GM21825 (cell line): ENCODE measurements around the gene ENAM.
"Not testable (repeated sequence)": the region's sequence is repeated elsewhere in the genome, so short reads cannot be mapped to it uniquely, and the experiment has no call there.

Experiments used
- ATAC-seq: cut with Tn5 transposase; IDR thresholded peaks from one replicate; pipeline ENCODE4 v1.9.1; 2021; ENCODE audit warnings: mild to moderate bottlenecking, moderate library complexity; ENCODE audit not compliant: unreplicated experiment

ENAM gene

DNA sequence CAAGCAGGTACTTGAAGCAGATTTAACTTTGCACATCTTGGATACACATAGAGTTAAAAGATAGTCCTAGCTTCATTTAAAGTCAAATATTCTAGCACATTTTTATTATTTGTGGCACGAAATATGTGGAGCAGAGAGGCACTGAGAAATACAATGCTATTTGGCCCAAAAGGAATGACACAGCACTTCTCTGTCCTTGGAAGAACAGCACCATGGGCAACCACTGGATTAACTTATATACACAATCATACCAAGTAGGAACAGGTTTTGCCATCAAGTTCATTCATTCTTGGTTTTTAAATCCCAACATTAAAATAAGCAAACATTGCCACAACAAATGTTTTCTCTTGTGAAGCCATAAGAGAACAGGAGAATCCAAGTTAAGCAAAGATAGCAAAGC, 924 bp upstream of the ENAM start:
- no peak for ATAC-seq

DNA sequence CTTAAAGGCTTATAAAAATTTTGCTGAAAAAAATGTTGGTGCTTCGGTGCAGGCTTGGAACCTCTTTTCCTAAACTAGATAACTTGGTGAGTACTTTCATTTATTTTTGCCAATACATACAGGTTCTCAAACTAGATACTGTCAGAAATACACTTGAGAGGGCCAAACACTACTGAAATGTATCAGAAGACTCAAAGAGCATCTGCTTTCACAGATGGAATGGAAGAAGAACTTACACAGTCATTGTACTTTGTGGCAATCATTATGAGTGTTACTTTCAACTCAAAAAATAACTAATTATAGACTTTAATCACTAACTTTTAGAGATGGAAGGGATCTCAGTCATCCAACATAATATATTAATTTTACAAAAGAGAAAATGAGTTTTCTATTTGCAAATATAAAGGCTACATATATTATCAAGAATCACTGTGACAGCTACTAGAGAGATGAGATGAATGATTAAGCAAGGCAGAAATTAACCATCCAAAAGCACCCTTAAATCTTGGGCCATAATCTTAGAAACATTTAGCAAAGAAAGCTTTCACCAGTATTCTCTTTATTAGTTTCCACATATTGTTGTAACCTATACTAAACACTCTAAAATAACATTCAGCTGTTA, 1.0 kb downstream of the ENAM start:
- ATAC-seq = no peak

DNA sequence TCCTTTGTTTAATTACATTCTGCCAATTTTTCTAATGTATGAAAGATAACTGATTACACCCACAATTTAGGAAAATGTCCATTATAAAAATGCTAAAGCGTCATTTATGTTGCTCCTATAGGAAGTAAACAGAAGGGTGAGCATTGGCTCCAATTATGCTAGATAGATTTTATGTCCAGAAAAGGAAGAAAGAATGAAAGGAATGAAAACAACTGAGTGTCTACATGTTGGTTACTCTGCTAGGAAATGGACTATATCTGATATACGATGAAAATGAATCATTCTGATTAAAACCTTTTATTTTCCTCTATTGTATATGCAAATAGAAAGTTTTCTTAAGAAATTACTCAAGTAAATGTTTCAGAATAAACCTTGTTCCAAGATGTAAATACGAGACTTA, 1.6 kb downstream of the ENAM start:
- no peak for ATAC-seq

DNA sequence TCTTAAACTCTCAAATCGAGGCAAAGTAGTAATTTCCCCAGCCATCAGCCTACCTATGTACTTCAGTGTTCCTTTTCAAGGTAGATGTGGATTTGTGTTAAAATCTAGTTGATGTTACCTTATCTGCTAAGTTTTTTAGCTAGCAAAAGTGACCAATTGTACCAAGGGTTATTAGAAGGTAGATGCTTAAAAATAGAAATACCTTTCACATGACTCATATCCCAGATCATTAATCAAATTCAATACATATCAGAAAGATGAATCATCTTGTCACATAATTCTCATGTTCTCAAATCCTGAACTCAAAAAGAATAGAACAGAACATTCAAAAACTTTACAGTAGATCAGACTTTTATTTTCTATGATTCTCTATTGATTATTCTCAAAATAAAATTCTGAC, 3.5 kb downstream of the ENAM start:
- no peak for ATAC-seq

DNA sequence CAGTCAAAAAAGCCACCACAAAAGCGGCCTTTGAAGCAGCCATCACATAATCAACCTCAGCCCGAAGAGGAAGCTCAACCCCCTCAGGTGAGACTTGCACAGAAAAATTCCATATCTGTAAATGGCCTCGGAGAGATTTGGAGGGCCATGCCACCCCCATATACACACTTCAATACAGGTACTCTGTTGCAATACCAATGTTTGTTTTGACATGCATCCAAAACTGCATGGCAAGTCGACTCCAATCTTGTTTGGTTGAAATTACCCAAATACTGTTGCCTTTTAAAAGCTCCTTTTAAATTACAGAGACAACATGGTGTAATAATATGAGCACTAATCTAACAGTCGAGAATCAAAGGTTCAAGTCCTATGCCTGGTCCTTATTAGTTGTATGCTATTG, 5.9 kb downstream of the ENAM start:
- no peak for ATAC-seq

DNA sequence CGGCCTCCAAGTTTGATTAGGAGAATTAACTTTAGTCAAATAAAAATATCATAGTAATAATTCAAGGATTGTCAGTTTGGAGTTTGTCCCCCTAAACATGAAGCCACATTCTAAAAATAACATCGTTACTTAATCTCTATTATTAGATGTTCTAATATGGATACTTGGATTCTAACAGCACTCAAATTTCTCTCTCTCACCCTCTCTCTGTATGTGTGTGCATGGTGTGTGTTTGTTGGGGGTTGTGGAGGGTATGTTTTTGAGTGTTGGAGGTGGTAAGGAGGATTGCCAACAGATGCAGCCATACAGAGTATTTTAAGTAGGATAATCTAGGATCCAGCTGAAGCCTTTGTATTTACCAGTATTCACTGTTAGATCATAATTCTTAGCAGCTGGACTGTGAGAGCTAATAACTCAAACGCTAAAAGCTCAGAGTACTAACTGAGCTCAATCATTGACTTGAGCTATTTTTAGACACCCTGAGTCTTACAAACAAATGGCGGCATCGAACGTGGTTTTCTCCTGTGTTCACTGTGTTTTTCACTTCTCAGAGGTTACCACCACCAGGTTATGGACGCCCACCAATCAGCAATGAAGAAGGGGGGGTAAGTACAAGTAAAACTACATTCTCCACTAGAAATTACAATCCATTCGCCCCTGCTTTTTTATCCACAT, 8.8 kb downstream of the ENAM start:
- no peak for ATAC-seq

DNA sequence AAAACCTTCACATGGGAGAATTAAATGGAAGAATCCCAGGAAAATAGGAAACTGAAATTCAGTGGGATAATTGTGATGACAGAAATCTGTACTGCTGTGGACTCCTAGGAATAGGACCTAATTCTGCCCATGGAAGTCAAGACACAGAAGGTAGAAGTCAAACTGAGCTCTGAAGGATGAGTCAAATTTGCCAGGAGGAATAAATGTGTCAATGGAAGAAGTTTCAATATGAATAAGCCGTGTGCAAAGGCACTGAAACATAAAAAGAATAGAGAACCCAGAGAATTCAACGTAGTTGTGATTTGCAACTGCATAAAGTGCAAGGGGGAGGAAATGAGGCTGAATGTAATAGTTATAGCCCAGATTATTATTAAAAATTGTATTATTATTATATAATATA, 11.6 kb downstream of the ENAM start:
- ATAC-seq = no peak

DNA sequence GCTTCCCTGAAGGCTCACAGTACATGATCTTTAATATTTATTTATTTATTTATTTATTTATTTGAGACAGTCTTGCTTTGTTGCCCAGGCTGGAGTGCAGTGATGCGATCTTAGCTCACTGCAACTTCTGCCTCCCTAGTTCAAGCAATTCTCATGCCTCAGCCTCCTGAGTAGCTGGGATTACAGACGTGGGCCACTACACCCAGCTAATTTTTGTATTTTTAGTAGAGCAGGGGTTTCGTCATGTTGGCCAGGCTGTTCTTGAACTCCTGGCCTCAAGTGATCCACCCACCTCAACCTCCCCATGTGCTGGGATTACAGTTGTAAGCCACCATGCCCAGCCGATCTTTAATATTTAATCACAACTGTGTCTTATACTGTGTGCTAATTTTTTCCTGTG, 22.2 kb downstream of the ENAM start:
- ATAC-seq = not testable (repeated sequence)

DNA sequence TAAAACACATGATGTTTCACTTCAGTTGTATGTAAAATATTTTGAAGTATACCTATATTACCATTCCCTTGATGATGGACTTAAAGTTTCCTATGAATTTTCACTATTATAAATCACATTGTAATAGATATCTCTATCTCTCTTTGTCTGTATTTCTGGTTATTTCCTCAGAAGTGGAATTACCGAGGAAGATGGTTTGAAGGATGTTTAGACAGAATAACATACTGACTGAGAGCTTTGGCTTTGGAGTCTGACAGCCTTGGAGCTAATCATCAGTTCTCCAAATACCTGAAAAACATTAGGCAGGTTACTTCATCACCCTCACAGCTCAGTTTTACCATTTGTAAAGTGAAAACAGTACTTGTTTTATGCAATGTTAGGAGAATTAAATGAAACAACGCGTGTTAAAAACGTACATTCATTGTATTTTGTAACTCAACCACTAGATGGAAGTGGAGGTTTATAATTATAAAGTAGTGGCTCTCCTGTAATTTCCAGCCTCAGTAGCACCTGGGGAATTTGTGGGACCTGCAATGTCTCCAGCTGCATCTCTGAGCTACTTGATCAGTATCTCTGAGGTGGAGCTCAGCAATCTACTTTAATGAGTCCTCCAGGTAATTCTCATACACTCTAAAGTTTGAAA, 23.4 kb downstream of the ENAM start:
- peak; percentile 45 for ATAC-seq

DNA sequence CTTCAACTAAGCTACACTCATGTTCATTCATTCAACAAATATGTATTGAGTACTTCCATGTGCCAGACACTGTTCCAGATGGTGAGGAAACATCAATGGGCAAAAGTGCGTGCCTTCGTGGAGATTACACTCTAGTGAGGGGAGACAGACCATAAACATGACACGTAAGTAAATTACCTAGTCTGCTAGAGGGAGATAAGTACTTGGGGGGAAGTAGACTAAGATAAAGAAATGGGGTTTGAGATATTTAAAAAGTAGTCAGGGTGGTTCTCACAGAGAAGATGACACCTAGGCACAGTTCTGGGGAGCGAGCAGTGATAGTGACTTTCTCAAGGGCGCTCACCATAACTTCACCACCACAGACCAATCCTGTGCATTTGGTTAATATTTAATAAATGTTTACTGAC, 26.1 kb downstream of the ENAM start:
- no peak for ATAC-seq

DNA sequence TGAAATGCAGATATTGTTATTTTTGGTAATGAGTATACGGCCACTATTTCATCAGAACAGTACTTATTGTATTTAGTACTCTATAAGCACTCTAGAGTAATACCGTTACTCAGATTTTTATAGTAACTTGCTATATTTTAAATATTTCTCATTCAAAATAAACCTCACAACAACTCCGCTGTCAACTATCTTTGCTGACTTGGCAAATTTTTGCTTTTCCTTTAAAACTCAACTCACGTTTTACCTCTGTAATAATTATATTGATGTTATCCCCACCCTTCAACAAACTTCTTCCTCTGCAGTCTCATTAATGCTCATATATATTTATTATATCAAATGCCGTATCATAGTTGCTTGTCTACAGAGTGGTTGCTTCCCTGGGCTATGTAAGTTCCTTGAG, 28.8 kb downstream of the ENAM start:
- ATAC-seq = no peak

DNA sequence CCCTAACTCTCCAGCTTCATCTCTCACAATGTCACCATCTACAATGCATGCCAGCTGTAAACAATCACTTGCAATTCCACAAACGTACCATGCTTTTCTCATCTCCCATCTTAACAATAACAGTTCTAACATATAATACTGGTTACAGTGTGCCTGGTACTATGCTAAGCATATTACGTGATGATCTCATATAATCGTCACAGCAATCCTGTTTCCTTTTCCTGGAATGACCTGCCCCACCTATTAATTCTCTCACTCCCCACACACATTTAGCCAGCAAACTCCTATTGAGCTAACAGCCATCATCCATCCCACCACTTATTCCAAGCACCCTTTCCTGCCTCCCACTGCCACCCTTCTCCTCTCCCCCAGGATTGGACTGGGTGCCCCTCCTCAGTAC, 29.9 kb downstream of the ENAM start:
- no peak for ATAC-seq

DNA sequence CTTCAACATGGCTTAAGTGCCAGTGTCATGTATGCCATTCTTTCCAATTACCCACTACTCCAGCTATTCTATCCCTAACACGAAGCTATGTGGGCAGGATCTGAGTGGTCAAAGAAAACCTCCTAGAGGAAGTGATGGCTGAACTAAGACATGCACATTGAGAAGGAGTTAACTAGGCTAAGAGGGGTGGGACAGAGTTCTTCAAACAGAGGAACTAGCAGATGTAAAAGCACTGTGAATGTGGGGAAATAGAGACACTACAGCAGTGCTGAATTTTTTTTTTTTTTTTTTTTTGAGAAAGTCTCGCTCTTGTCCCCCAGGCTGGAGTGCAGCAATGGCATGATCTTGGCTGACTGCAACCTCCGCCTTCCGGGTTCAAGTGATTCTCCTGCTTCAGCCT, 31.6 kb downstream of the ENAM start:
- ATAC-seq = no peak

DNA sequence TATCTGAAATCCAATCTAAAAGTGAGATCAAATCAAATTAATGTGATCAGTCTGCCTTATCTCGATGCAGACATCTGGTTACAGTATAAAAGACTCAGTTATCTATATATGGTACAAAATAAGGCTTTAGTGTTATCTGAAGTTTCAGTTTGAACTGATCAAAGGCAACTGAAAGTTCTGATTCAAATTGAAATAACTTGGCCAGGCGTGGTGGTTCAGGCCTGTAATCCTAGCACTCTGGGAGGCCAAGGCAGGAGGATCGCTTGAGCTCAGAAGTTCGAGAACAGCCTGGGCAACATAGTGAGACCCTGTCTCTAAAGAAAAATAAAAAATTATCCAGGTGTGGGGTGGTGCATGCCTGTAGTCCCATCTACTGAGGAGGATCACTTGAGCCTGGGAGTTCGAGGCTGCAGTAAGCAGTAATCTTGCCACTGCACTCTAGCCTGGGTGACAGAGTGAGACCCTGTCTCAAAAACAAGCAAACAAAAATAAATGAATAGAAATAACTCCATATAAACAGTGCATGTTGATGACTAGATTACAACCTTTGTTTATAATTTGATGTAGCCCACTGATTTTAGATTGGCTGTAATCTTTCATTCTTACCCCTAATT, 32.9 kb downstream of the ENAM start:
- peak; percentile 65 for ATAC-seq

DNA sequence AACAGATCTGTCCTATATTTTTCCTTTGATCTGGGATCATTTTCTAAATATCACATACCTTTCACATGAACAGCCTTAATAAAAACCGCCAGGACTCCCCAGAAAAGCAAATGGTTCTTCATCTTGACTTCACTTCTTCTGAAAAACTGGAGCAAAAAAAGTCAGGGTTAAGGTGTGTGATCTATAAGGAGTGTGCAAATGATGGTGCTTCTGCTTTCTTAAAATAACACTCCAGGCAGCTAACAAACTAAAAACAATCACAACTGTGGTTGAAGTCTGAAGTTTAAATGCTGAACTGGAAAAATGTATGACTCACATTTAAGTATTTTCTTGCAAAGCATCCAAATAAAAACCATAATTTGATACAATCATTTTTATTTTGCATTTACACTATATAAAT, 37.8 kb downstream of the ENAM start, which contains the start of gene JCHAIN:
Gene JCHAIN, minus strand, starts transcription at position 140 of the 400 bp plus-strand sequence. Its CDS starts 18 bp downstream, at position 122.
- no peak for ATAC-seq

DNA sequence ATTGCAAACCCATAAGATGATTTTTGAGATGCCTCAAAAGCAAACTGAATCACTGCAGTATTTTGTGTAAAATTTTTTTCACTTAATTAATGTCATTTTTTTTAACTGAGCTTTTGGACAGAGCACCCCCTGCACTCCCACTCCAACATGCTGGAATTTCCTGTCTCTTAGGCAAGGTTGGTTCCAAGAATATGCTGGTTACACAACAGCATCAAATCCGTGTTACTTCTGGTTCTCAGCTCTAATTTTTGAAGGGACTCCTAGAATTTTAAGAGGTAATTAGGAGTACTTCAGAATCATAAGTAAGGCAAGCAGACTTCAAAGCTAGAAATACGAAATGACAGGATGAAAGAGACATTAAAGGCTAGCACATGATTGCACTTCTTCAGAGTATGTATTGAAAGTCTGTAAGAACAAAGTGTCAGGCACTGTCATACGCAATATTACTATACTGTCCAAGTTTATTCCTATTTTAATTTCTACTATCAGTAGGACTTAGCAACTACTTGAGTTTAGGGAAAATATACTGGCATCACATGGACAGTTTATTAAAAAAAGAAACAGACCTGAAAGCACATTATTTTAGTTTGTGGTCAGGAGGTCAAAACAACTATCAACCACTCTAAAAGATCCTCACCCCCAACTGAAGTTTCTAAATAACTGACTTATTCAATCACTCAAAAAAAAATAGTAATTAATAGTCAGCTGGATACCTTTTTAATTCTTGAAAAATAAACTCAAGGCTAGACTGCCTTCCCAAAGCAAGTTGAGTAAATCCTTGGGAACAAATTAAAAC, 39.4 kb downstream of the ENAM start:
- no peak for ATAC-seq

DNA sequence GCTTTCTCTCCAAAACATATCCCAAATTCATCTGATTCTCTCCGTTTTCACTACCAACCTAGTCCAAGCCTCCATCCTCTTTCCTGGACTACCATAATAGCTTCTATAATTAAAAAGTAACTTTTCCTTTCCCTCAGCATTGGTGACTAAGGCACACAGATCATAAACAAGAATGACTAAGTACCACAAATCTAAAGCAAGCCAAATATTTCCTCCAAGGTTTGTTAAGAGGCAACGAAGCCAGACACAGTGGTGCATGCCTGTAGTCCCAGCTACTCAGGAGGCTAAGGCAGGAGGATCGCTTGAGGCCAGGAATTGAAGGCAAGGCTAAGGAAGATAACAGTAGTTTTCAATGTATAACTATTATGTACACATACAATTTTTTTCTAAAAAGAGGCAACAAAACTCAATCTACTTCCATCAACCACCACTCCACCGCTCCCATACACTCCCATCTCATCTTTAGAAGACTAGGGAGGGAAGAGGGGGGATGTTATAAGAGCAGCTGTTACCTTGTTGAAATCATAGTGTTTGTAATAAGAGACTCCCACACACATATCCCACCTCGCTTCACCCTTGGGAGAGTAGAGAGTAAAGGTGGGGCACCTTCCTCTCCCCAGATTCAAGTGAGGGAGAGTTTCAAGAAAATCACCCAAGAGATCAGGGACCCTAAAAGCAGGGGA, 41.9 kb downstream of the ENAM start:
- ATAC-seq = no peak

DNA sequence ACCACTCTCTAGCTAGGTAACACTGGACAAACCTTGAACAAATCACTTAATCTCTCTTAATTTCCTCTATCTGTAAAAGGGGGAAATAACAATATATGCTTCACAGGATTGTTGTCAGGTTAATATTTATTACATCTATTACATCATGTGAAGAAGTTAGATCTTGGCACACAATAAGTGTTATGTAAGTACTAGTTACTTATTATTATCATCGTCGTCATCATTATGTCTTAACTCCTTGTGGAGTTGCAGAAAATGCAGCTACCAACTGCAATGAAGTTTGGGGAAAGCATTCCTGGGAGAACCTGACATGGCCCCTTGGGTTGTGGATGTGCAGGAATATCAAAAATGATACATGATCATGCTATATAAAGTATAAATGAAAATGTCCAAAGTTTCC, 42.5 kb downstream of the ENAM start:
- ATAC-seq = no peak

DNA sequence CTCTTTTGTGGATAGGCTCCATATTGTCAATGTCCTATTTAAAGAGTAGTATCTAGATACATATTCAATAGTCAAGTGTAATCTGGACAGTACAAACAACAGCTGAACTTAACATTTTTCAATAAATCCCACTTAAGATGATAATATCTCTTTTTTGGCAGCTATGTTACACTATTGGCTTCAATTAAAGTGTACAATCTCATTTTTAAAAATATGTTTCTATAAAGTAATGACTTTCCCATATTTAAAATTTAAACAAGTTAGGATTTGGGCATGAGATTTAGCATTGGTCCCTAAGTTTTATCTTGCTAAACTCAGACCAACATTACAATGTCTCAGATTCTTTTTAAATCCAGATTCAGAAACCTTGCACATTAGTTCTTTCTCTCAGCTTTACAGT, 45.6 kb downstream of the ENAM start:
- no peak for ATAC-seq

DNA sequence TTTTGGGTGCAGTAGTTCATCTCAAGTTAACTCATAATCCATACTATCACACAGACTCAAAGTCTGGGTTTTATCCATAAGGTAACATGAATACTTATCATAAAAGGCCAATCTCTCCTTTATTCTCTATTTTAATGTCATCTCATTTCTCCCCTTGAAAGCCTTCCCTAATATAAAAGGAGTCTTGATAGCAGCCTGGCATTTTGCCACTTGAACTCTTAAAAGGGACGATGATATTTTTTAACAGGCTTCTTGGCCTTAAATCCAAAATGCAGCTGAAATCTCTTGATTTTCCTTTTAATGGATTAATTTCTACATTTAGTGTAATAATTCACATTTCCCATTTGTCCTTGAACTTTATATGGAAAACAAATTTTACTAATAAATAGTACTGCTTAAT, 46.2 kb downstream of the ENAM start:
- ATAC-seq = no peak
